Kidney (tissue), 14 donors: ENCODE measurements around the gene ATG16L2. TPM values are rescaled to one million over a fixed set of nuclear protein-coding genes. Genes with fewer than 3 reads are reported as not detected.

Experiments
- DNase-seq, 5 donors: peaks; one replicate each; pipeline ENCODE4 v3.0.0-alpha.2; 2013 to 2020
- FAIRE-seq: peaks from 2 replicates; lab custom pipeline; 2012; peaks lifted over from hg19 to GRCh38; lab: Jason Lieb, UNC
- H3K27ac ChIP-seq, 2 donors: one replicate each; pipeline ENCODE4 v1.7.0; 2013; ENCODE audit warnings: low read depth in 2 of 2, low read length in 2 of 2, inconsistent platforms in 1 of 2
- H3K27me3 ChIP-seq: one replicate; pipeline ENCODE4 v1.7.1; 2013; ENCODE audit warnings: low read length, inconsistent platforms; ENCODE audit not compliant: control insufficient read depth, insufficient read depth
- H3K36me3 ChIP-seq, 3 donors: one replicate each; pipeline versions ENCODE4 v1.7.0 to v1.7.1; 2013; ENCODE audit warnings: low read length in 3 of 3, control low read depth in 1 of 3, inconsistent platforms in 1 of 3; ENCODE audit not compliant: insufficient read depth in 3 of 3, control insufficient read depth in 2 of 3
- H3K4me1 ChIP-seq, 3 donors: one replicate each; pipeline versions ENCODE4 v1.7.0 to v1.7.1; 2013; ENCODE audit warnings: low read length in 3 of 3, inconsistent platforms in 1 of 3, low read depth in 1 of 3; ENCODE audit not compliant: control insufficient read depth in 2 of 3, insufficient read depth in 2 of 3
- H3K4me3 ChIP-seq, 3 donors: one replicate each; pipeline versions ENCODE4 v1.7.0 to v1.8.1; 2013; ENCODE audit warnings: low read length in 3 of 3, control low read depth in 1 of 3, inconsistent platforms in 1 of 3
- H3K9ac ChIP-seq, 3 donors: one replicate each; pipeline versions ENCODE4 v1.7.0 to v1.7.1; 2013; ENCODE audit warnings: low read length in 3 of 3, control low read depth in 1 of 3, inconsistent platforms in 1 of 3
- H3K9me3 ChIP-seq, 3 donors: one replicate each; pipeline versions ENCODE4 v1.7.0 to v1.7.1; 2013; ENCODE audit warnings: low read length in 3 of 3, control low read depth in 1 of 3, inconsistent platforms in 1 of 3; ENCODE audit not compliant: control insufficient read depth in 2 of 3, insufficient read depth in 1 of 3
- CTCF ChIP-seq: IDR thresholded peaks from 3 replicates; pipeline ENCODE4 v1.5.1; 2012; ENCODE audit warnings: mild to moderate bottlenecking, moderate library complexity, borderline replicate concordance; ENCODE audit not compliant: insufficient read depth; ENCODE audit errors: extremely low read depth
- intact Hi-C: fragments of 100-400 bp; cut with DNase I; formaldehyde crosslinking; loops from one replicate; pipeline ENCODE4 v1.11.1; 2022
- polyA plus RNA-seq: library from polyadenylated mRNA; stranded (reverse); fragments of 350-450 nt; fragmentation: Illumina TruSeq; extraction: RNeasy Lipid Tissue Mini Kit (QIAGEN cat#74804); gene quantifications from one replicate; pipeline ENCODE4 v1.2.3, GENCODE V29; 2014; ENCODE audit warnings: low read depth, low replicate concordance; ENCODE audit not compliant: insufficient read depth
- total RNA-seq: library from RNA; stranded (reverse); fragmentation: NEBNext Ultra II Directional; extraction: Animal tissue kit (Norgen Biotek cat#: 25700); gene quantifications from one replicate; pipeline ENCODE4 v1.2.1, GENCODE V29; 2021
- donor health status: control.
- donor health status: control.
- donor health status: control.
- donor health status: control.
- donor health status: control.
- donor health status: DM: yes; HTN: yes; CAD: no.
- donor health status: Normal renal cell carcinoma (clear cell type).

The ATG16L2 gene
- total and polyA plus RNA-seq, 2 donors from 2014 or later = 16.1 to 38.6 TPM

- intact Hi-C loops = loop anchor here (5.0 kb wide), 1 partner anchor 346 kb away; no protein-coding TSS in a partner anchor
- H3K4me1 ChIP-seq = peaks cover 0 to 17% (median 0%) of the 10 kb centered on the region in 3 donors
- peak; percentile 98 for TF ChIP-seq CTCF
Measured at GRCh38 chr11:72831521-72832300, 17.5 kb downstream of the ATG16L2 start.

GRCh38 chr11:72832301-72833082, 18.3 kb downstream of the ATG16L2 start:
- H3K4me1 ChIP-seq = peaks cover 0 to 17% (median 0%) of the 10 kb centered on the region in 3 donors
- intact Hi-C loops = loop anchor here (5.0 kb wide), 1 partner anchor 345 kb away; no protein-coding TSS in a partner anchor
- H3K9ac ChIP-seq = peak overlapping the region in 1 of 3 donors; percentile 35

More at GRCh38 chr11:72831521-72832300, 17.5 kb downstream of the ATG16L2 start:
- FAIRE-seq = peak; percentile 69
- Histone ChIP-seq H3K27ac (peak overlapping the region; percentile 26 to 51), H3K27me3 (no peaks in the 10 kb centered on the region), H3K9me3 (no peaks in the 10 kb centered on the region), H3K36me3 (peaks cover 0 to 2% (median 0%) of the 10 kb centered on the region in 3 donors), H3K9ac (no peak overlapping the region), H3K4me3 (no peak overlapping the region)
- DNase-seq = peak; percentile 83 to 94 (median 91)

More at GRCh38 chr11:72832301-72833082, 18.3 kb downstream of the ATG16L2 start:
- H3K36me3 ChIP-seq = peaks cover 0 to 2% (median 2%) of the 10 kb centered on the region in 3 donors
- no peaks in the 10 kb centered on the region for H3K27me3 ChIP-seq
- peak in 1 of 5 donors; percentile 33 for DNase-seq
- FAIRE-seq = no peak
- no peak for TF ChIP-seq CTCF
- no peak overlapping the region for H3K4me3 ChIP-seq
- H3K27ac ChIP-seq = peak overlapping the region; percentile 26 to 51
- H3K9me3 ChIP-seq = no peaks in the 10 kb centered on the region
